Neural crest cell (in vitro differentiated cells): ENCODE results near the gene WDR5. TPM values are rescaled to one million over a fixed set of nuclear protein-coding genes. Genes with fewer than 3 reads are reported as not detected.

Source experiments
- DNase-seq: peaks from one replicate; pipeline ENCODE4 v3.0.0; 2021; ENCODE audit warnings: low read depth, mixed read lengths, low spot score
- H3K27ac Mint-ChIP-seq: one replicate; pipeline ENCODE4 v1.8.0; 2021; ENCODE audit warnings: mild to moderate bottlenecking, mixed read lengths; ENCODE audit not compliant: unreplicated experiment
- H3K27me3 Mint-ChIP-seq: 2 replicates; pipeline ENCODE4 v1.8.0; 2021; ENCODE audit warnings: low read depth, mild to moderate bottlenecking, mixed read lengths
- H3K36me3 Mint-ChIP-seq: 2 replicates; pipeline ENCODE4 v1.8.0; 2021; ENCODE audit warnings: low read depth, mild to moderate bottlenecking, mixed read lengths
- H3K4me1 Mint-ChIP-seq: 2 replicates; pipeline ENCODE4 v1.8.0; 2021; ENCODE audit warnings: mixed read lengths
- H3K4me3 Mint-ChIP-seq: one replicate; pipeline ENCODE4 v1.8.0; 2021; ENCODE audit warnings: mild to moderate bottlenecking, mixed read lengths
- H3K9me3 Mint-ChIP-seq: 2 replicates; pipeline ENCODE4 v1.8.0; 2021; ENCODE audit warnings: mixed read lengths
- total RNA-seq: library from RNA; stranded (reverse); gene quantifications from 2 replicates; pipeline ENCODE4 v1.2.1, GENCODE V29; 2021
- TF ChIP-seq, protein P1 (sequence below): fragments of 200-600 bp; sonication (generic); conservative IDR thresholded peaks from 2 replicates; pipeline ENCODE4 v1.5.0; 2021; ENCODE audit warnings: antibody characterized with exemption, mild to moderate bottlenecking

The WDR5 gene
- total RNA-seq, 1 donor from 2014 or later = 67.2 TPM

DNA sequence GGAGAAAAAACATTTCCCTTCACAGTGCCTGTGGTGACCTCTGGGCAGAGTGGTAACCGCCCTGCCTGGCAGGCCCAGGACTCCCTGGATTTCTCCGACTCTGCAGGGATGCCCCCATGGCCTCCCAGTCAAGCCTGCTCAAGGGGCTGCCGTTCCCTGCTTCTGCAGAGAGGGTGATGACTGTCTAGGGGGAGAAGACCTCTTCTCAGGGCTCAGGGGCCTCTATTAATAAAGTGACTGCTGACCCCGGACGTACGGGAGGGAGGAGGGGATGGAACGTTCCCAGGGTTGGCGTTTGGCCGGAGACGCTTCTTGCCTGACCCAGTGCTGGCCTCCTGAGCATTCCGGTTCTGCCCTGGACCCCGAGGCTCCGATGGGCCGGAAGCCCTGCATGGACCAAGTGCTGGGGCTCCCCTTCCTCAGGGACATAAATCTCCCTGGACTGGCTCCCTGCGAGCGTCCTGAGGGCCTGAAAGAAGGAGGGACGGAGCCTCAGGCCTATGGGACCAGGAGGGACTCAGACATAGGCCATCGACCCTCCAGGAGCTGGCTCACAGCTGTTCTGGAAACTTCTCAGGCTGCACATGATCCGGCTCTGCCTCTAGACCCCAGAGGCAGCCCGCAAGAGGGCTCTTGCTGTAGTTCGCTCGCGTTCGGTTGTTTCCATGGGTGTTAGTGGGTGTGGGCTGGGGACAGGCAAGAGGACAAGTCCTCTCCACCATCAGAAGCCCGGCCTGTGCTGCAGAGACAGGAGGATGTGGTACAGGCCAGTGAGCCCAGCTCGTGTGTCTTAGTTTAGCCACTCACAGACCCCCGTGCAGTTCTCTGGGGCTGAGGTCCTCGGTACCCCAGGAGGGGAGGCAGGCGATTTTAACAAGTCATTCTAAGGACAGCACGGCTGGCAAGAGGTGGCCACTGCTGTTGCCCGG is 36.6 kb downstream of the WDR5 start:
- Mint-ChIP-seq H3K27me3 (no peaks in the 10 kb centered on the region), H3K9me3 (no peaks in the 10 kb centered on the region), H3K27ac (peak overlapping the region; percentile 50), H3K36me3 (no peaks in the 10 kb centered on the region), H3K4me3 (peak overlapping the region; percentile 23), H3K4me1 (peaks cover 4% of the 10 kb centered on the region)
- TF ChIP-seq, protein P1, sequence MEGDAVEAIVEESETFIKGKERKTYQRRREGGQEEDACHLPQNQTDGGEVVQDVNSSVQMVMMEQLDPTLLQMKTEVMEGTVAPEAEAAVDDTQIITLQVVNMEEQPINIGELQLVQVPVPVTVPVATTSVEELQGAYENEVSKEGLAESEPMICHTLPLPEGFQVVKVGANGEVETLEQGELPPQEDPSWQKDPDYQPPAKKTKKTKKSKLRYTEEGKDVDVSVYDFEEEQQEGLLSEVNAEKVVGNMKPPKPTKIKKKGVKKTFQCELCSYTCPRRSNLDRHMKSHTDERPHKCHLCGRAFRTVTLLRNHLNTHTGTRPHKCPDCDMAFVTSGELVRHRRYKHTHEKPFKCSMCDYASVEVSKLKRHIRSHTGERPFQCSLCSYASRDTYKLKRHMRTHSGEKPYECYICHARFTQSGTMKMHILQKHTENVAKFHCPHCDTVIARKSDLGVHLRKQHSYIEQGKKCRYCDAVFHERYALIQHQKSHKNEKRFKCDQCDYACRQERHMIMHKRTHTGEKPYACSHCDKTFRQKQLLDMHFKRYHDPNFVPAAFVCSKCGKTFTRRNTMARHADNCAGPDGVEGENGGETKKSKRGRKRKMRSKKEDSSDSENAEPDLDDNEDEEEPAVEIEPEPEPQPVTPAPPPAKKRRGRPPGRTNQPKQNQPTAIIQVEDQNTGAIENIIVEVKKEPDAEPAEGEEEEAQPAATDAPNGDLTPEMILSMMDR = no peak
- DNase-seq = no peak

DNA sequence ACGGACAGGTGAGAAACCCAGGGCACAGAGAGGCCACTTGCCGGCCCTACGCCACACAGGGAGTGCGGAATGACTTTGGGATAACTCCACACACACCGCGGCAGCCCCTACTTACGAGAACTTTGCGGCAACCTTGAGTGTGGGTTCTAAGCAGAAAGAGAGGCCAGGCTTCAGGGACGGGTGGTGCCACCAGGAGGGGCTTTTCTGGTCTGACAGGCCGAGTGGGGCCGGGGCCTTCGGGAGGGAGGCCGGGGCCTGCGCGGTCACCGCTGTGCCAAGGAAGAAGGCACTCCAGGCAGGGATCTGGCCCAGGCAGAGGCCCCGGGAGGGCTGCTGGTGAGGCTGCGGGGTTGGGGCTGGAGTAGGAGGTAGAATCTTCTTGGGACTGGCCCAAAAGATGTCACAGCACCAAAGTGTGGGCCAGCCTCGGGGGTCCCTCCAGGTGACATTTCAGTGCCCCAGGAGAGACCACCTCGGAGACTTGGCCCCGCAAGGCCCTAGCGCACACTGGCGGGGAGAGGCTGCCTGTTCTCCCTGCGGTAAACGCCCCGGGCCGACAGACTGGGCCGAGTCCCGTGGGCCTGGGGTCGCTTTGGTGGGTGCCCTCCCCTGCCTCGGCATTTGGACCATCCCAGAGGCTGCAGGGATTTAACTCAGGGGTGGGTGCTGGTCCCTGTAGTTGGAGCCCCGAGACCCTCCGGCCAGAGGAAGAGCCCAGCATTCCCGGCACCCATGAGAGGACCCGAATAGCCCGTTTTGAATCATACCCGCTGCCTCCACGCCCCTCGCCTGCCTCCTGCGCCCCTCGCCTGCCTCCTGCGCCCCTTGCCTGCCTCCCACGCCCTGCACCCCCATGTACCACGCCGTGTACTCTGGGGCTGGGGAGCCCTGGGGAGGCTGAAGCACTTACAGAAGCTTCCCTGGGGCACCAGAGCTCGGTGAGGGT is 37.5 kb downstream of the WDR5 start:
- peaks cover 4% of the 10 kb centered on the region for H3K4me1 Mint-ChIP-seq
- no peak overlapping the region for H3K27ac Mint-ChIP-seq
- no peaks in the 10 kb centered on the region for H3K9me3 Mint-ChIP-seq
- no peaks in the 10 kb centered on the region for H3K27me3 Mint-ChIP-seq
- no peak for DNase-seq
- peak overlapping the region; percentile 23 for H3K4me3 Mint-ChIP-seq
- H3K36me3 Mint-ChIP-seq = no peaks in the 10 kb centered on the region
- TF ChIP-seq, protein P1 = no peak

DNA sequence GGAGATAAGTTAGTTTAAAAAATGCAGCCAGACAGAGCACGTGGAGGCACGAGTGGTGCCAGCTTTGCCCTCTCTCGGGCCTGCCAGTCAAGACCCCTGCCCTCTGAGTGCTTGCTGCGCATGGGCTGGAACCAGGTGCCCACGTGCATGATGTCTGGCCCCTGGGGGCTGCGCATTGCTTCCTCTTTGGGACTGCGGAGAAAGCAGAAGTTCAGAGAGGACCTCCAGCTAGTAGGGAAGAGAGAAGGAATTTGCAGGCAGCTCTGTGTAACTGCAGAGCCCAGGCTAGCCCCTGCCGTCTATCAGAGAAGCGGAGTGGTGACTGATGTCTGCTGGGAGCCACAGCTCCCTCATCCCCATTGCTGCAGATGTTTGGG is 38.2 kb downstream of the WDR5 start:
- no peak overlapping the region for H3K4me3 Mint-ChIP-seq

DNA sequence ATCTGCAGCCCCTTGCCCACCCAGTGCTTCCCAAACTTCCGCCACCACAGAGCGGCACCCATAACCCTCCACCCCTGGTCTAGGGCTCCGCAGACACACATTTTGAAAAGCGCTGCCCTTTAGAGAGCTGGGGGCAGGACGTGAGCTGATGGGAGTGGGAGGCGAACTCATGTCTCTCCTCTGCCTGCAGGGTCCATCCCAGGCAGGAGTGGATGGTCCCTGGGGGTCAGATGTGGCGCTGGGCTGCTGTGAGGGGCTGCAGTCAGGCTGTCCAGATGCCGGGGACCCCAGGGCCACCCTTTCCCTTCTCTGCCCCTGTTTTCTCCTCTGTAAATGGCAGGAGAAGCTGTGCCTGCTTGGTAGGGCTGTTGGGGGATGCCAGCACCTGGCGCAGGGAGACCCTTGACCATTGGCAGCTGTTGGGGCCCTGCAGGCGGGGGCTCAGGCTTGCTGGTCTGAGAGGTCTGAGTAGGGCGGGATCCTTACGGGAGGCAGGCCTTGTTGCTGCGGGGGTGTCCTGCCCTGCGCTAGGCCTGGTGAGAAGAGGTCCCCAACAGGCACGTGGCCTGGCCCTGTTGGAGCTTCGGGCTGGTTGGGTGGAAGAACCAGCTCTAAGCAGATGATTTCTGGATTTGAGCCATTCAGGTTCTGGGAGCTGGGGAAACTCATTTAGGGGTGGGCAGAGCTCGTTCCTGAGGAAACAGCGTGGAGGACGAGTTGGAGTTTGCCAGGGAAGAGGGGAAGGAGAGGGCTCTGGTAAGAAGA is 38.8 kb downstream of the WDR5 start:
- no peak overlapping the region for H3K4me3 Mint-ChIP-seq
- TF ChIP-seq, protein P1 = no peak
- peak overlapping the region; percentile 67 for H3K27ac Mint-ChIP-seq
- DNase-seq = no peak
- no peaks in the 10 kb centered on the region for H3K36me3 Mint-ChIP-seq
- no peaks in the 10 kb centered on the region for H3K27me3 Mint-ChIP-seq
- H3K9me3 Mint-ChIP-seq = no peaks in the 10 kb centered on the region
- peaks cover 4% of the 10 kb centered on the region for H3K4me1 Mint-ChIP-seq

More for the DNA sequence above, 38.2 kb downstream of the WDR5 start:
- TF ChIP-seq, protein P1 = no peak
- Mint-ChIP-seq H3K9me3 (no peaks in the 10 kb centered on the region), H3K27ac (no peak overlapping the region), H3K27me3 (no peaks in the 10 kb centered on the region), H3K4me1 (peaks cover 4% of the 10 kb centered on the region), H3K36me3 (no peaks in the 10 kb centered on the region)
- DNase-seq = no peak

DNA sequence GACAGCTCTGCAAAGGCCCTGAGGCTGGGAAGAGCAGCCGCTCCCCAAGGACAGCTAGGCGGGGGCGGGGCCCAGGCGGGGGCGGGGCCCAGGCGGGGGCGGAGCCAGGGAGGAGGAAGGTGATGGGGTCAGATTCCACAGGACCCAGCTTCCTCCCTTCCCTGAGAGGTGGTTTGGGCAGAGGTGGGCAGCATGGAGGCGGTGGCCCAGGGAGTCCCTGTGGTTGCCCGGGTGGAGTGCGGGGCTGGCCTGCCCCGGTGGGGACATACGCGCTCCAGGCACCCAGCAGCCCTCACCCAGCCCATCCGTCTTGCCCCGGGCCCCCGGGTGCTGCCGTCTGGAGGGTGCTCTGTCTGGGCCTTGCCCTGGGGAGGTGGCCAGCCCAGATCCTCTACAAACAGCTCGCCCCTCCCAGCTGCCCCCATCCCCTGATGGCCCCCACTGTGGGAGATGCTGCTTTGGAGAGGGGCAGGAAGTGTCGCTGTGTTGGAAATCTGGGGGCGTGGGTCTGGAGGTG is 39.5 kb downstream of the WDR5 start:
- TF ChIP-seq, protein P1 = no peak
- Mint-ChIP-seq H3K9me3 (no peaks in the 10 kb centered on the region), H3K4me1 (peaks cover 4% of the 10 kb centered on the region), H3K4me3 (no peak overlapping the region), H3K27me3 (no peaks in the 10 kb centered on the region), H3K36me3 (no peaks in the 10 kb centered on the region), H3K27ac (peak overlapping the region; percentile 67)
- no peak for DNase-seq
